Stimulated activated CD4-positive, alpha-beta T cell treated with anti-CD3 and anti-CD28 coated beads, Interleukin-4, amount 100 ng/mL, for 1 hour (primary cell): ENCODE data around the gene EIF5A.
A peak's percentile ranks its signal among the peaks of the same experiment; 100 is the strongest.

Experiments
- DNase-seq: peaks from one replicate; pipeline ENCODE4 v3.0.0-alpha.2; 2020

The EIF5A gene

GRCh38 chr17:7306911-7307685 is at the start of gene EIF5A:
EIF5A (plus strand) TSS chr17:7307628; CDS start chr17:7309636, 2,008 bp downstream.
- peak; percentile 100 for DNase-seq

- no peak for DNase-seq
Observed at GRCh38 chr17:7258731-7259554, 48.5 kb upstream of the EIF5A start.

DNA sequence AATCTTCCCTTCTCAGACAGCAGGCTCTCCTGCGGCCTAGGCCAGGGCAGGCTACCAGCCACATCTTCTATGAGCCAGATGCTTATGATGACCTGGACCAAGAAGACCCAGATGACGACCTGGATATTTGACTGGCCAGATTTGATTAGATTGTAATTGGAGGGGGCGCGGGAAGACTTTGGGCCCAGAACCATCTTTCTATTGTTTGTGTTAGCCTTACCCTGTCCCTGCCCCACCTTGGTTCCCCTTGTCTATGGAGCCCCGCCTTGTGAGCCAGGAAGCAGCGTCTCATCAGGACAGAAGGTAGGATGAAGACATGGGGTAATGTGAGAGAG is 47.9 kb upstream of the EIF5A start:
- DNase-seq, result no peak

DNA sequence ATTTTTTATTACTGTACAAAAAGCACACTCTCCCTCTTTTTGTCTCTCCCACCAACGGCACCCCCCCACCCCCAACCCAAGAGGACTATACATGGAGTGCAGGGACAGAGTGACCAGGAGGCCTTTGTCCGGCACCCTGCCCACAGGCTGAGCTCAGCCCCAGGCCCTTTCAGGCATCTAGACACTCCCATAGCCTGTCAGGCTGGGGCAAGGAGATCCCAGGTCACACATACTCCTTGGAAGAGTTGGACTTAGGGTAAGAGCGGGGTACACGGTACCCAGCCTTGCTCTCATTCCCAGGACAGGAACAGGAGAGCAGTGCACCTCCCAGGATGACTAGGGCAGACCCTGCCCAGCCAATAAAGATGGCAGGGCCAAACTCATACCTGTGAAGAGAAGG is 47.3 kb upstream of the EIF5A start:
- no peak for DNase-seq

- DNase-seq, result peak; percentile 47
Observed at GRCh38 chr17:7260651-7261378, 46.6 kb upstream of the EIF5A start.

- DNase-seq, result peak; percentile 32
Observed at GRCh38 chr17:7261379-7262191, 45.8 kb upstream of the EIF5A start.

DNA sequence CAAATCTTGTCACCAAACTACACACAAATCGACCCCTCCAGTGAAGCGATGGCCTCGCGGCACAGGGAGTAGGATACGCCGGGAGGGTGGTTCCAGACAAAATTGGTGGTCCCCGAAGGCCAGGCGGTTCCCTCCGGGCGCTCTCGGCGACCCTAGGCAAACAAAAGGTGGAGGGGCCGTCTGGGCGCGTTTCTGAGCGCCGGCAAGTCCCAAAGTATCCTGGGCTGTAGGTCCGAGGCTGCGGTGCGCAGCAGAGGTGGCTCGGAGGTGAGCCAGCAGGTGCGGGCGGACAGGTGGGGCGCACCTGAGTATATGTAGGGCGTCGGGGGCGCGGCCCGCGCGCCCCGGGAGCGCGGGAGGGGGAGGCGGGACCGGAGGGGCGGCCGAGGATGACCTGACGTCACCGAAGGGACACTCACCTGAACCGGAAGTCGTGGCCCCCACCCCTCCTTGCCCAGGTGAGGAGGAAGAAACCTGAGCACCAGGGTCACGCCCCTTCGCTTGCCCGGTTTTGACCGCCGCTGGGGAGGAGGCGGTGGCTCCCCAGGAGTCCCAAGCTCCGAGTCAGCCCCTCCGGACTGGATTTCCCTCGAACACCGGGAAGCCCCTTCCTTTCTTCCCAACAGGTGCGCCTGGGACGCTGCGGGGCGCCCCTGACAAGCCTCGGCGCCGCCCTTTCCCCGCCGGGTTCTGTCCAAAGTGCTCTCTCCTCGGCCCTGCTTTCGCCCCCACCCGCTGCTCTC is 45.1 kb upstream of the EIF5A start, which contains the start of gene CLDN7:
Gene CLDN7, minus strand, starts transcription at position 287 of the 743 bp plus-strand sequence. CDS start 435 bp downstream, outside the sequence.
- DNase-seq, result no peak

- peak; percentile 17 for DNase-seq
Observed at GRCh38 chr17:7262935-7263800, 44.3 kb upstream of the EIF5A start.

DNA sequence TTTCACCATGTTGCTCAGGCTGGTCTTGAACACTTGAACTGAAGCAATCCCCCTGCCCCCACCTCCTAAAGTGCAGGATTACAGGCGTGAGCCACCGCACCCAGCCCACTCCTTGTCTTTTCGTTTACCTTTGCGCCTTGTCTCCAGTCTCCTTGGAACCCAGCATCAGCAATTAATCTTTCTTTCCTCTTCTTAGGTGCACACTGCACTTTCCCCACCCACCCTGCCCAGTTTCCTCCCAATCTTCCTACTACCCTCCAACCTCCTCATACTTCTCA is 43.7 kb upstream of the EIF5A start:
- no peak for DNase-seq

DNA sequence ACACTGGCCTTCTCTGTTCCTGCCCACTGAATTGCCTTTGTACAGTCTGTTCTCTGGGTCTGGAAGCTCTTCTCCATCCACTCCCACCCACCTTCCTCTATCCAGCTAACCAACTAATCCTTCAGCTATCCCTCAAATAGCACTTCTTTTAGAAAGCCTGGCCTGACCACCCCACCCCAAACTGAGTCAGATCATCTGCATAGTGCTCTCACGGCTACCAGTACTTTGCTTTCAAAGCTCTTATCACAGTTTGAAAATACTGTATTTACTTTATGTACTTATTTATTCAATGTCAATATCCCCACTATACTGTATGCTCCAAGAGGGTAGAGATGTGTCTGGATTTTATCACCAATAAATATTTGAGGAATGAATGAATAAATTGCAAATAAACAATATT is 40.6 kb upstream of the EIF5A start:
- DNase-seq, result no peak

GRCh38 chr17:7279448-7279847 is 28.0 kb upstream of the EIF5A start:
- DNase-seq, result no peak

- DNase-seq, result peak; percentile 87
Observed at GRCh38 chr17:7280519-7281073, 26.8 kb upstream of the EIF5A start.

- DNase-seq, result peak; percentile 91
Observed at GRCh38 chr17:7281074-7281952, 26.1 kb upstream of the EIF5A start, which contains the start of gene SLC2A4. SLC2A4 (plus strand) TSS chr17:7281718; CDS start chr17:7281935, 217 bp downstream.

- no peak for DNase-seq
Observed at GRCh38 chr17:7281953-7282751, 25.3 kb upstream of the EIF5A start.

DNA sequence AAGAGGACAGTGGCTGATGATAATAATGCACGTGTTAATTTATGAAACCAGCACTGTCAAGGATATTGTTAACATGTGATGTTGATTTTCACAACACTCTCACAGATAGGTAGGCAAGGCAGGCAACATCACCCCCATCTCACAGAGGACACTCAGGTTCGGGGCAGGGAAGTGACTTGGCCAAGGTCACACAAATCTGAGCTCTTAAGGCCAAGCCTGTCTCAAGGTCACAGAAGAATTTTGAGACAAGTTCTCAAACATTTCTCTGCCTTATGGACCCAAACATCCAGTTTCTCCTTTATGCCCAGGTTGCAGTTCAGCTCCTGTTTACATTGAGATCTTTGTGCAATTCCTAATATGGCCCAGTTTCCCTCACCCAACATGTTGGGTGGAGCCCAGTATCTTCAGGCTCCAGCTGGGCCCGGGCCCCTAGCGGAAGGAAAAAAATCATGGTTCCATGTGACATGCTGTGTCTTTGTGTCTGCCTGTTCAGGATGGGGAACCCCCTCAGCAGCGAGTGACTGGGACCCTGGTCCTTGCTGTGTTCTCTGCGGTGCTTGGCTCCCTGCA is 24.6 kb upstream of the EIF5A start:
- DNase-seq, result no peak

GRCh38 chr17:7283471-7284216 is 23.8 kb upstream of the EIF5A start:
- no peak for DNase-seq

GRCh38 chr17:7284911-7285310 is 22.5 kb upstream of the EIF5A start:
- no peak for DNase-seq

DNA sequence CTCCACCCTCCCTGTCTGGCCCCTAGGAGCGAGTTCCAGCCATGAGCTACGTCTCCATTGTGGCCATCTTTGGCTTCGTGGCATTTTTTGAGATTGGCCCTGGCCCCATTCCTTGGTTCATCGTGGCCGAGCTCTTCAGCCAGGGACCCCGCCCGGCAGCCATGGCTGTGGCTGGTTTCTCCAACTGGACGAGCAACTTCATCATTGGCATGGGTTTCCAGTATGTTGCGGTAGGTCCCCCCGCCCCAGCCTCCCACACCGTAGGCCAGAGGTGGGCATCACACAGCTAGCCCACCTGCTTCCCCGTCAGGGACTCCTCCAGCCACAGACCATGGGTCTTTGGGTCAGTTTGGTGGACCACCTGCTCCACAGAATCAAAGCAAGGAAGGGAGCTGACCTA is 21.7 kb upstream of the EIF5A start:
- DNase-seq, result no peak
